OCI-LY1 (cell line): ENCODE results near the gene RBM7.
A peak's percentile ranks its signal among the peaks of the same experiment; 100 is the strongest.

Experiments
- EZH2 ChIP-seq: fragments of 200-600 bp; sonication (generic), shearing (Covaris generic); IDR thresholded peaks from 2 replicates; pipeline ENCODE4 v1.8.0; 2017; ENCODE audit warnings: borderline replicate concordance, mixed run types, mild to moderate bottlenecking, antibody characterized with exemption, low read length, moderate library complexity, mixed read lengths
- TF ChIP-seq, protein P1 (sequence below): fragments of 200-600 bp; sonication (generic), shearing (Covaris generic); IDR thresholded peaks from 2 replicates; pipeline ENCODE4 v1.5.1; 2017; ENCODE audit warnings: mild to moderate bottlenecking, antibody characterized with exemption, low read length, moderate library complexity, mixed read lengths

DNA sequence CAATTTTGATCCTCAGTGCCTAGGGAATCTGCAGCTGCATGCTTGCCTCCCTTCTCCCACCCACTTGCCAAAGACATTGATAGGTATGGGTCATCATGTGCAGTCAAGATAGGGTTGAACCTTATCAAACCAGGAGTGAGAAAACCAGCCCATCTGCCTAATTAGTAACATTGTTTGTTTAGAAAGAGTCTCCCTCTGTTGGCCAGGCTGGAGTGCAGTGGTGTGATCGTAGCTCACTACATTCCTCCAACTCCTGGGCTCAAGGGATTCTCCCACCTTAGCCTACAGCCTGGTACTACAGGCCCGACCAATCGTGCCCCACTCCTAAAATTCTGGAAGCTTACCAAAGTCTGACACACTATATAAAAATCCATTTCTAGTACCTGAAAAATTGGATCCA, 4.7 kb upstream of the RBM7 start:
- TF ChIP-seq EZH2 = no peak
- TF ChIP-seq, protein P1, sequence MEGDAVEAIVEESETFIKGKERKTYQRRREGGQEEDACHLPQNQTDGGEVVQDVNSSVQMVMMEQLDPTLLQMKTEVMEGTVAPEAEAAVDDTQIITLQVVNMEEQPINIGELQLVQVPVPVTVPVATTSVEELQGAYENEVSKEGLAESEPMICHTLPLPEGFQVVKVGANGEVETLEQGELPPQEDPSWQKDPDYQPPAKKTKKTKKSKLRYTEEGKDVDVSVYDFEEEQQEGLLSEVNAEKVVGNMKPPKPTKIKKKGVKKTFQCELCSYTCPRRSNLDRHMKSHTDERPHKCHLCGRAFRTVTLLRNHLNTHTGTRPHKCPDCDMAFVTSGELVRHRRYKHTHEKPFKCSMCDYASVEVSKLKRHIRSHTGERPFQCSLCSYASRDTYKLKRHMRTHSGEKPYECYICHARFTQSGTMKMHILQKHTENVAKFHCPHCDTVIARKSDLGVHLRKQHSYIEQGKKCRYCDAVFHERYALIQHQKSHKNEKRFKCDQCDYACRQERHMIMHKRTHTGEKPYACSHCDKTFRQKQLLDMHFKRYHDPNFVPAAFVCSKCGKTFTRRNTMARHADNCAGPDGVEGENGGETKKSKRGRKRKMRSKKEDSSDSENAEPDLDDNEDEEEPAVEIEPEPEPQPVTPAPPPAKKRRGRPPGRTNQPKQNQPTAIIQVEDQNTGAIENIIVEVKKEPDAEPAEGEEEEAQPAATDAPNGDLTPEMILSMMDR = peak; percentile 35; the same call in 1 of the 2 replicates
